ENCODE results near the gene CKAP2L. TPM values are rescaled to one million over a fixed set of nuclear protein-coding genes. Genes with fewer than 3 reads are reported as not detected.
"Not testable (repeated sequence)": the region's sequence is repeated elsewhere in the genome, so short reads cannot be mapped to it uniquely, and the experiment has no call there.

Gene CKAP2L
- total RNA-seq, 2 donors from 2014 or later = 22.5 to 55.6 TPM

- no peaks in the 10 kb centered on the region for H3K9me3 Mint-ChIP-seq
- ATAC-seq (no peak), DNase-seq (ENCODE audit: low spot score in 2 of 2) (no peak)
- no peak overlapping the region for H3K27ac Mint-ChIP-seq
- no peaks in the 10 kb centered on the region for H3K36me3 Mint-ChIP-seq
Measured at GRCh38 chr2:112710956-112711750, 53.3 kb downstream of the CKAP2L start.

GRCh38 chr2:112709703-112710102 lies 54.7 kb downstream of the CKAP2L start:
- no peaks in the 10 kb centered on the region for H3K36me3 Mint-ChIP-seq
- DNase-seq (ENCODE audit: low spot score in 2 of 2) = no peak
- H3K9me3 Mint-ChIP-seq = no peaks in the 10 kb centered on the region
- ATAC-seq = no peak
- peak overlapping the region in 1 of 2 donors; percentile 13 for H3K27ac Mint-ChIP-seq

- ATAC-seq = no peak
- no peaks in the 10 kb centered on the region for H3K36me3 Mint-ChIP-seq
- no peaks in the 10 kb centered on the region for H3K9me3 Mint-ChIP-seq
Measured at GRCh38 chr2:112708968-112709367, 55.4 kb downstream of the CKAP2L start.

GRCh38 chr2:112706947-112707346 lies 57.5 kb downstream of the CKAP2L start:
- DNase-seq (ENCODE audit: low spot score in 2 of 2); H3K36me3 Mint-ChIP-seq; H3K9me3 Mint-ChIP-seq; ATAC-seq; H3K27ac Mint-ChIP-seq: not testable (repeated sequence)

More at GRCh38 chr2:112708968-112709367, 55.4 kb downstream of the CKAP2L start:
- H3K27ac Mint-ChIP-seq = peak overlapping the region in 1 of 2 donors; percentile 13
- no peak for DNase-seq (ENCODE audit: low spot score in 2 of 2)

- DNase-seq (ENCODE audit: low spot score in 2 of 2) = no peak
- peak; percentile 87 to 99 for ATAC-seq
- Mint-ChIP-seq H3K27ac (no peak overlapping the region), H3K9me3 (no peaks in the 10 kb centered on the region), H3K36me3 (no peaks in the 10 kb centered on the region)
Measured at GRCh38 chr2:112706170-112706664, 58.2 kb downstream of the CKAP2L start.

- no peak overlapping the region for H3K27ac Mint-ChIP-seq
- no peak for ATAC-seq
- no peaks in the 10 kb centered on the region for H3K36me3 Mint-ChIP-seq
- H3K9me3 Mint-ChIP-seq = no peaks in the 10 kb centered on the region
- no peak for DNase-seq (ENCODE audit: low spot score in 2 of 2)
Measured at GRCh38 chr2:112705575-112705974, 58.8 kb downstream of the CKAP2L start.

- Mint-ChIP-seq H3K27ac (no peak overlapping the region), H3K9me3 (no peaks in the 10 kb centered on the region), H3K36me3 (no peaks in the 10 kb centered on the region)
- no peak for DNase-seq (ENCODE audit: low spot score in 2 of 2)
- no peak for ATAC-seq
Measured at GRCh38 chr2:112703684-112704083, 60.7 kb downstream of the CKAP2L start.

GRCh38 chr2:112701052-112701451 lies 63.4 kb downstream of the CKAP2L start:
- ATAC-seq = no peak
- no peaks in the 10 kb centered on the region for H3K9me3 Mint-ChIP-seq
- H3K36me3 Mint-ChIP-seq = no peaks in the 10 kb centered on the region
- DNase-seq (ENCODE audit: low spot score in 2 of 2) = no peak
- H3K27ac Mint-ChIP-seq = no peak overlapping the region

- DNase-seq (ENCODE audit: low spot score in 2 of 2) = no peak
- no peak overlapping the region for H3K27ac Mint-ChIP-seq
- H3K9me3 Mint-ChIP-seq = no peaks in the 10 kb centered on the region
- no peaks in the 10 kb centered on the region for H3K36me3 Mint-ChIP-seq
- ATAC-seq = no peak
Measured at GRCh38 chr2:112699984-112700667, 64.3 kb downstream of the CKAP2L start.

GRCh38 chr2:112698834-112699515 lies 65.4 kb downstream of the CKAP2L start:
- Mint-ChIP-seq H3K9me3 (no peaks in the 10 kb centered on the region), H3K27ac (no peak overlapping the region), H3K36me3 (no peaks in the 10 kb centered on the region)
- ATAC-seq = no peak
- no peak for DNase-seq (ENCODE audit: low spot score in 2 of 2)

GRCh38 chr2:112694182-112694581 lies 70.2 kb downstream of the CKAP2L start:
- Mint-ChIP-seq H3K27ac (peak overlapping the region in 1 of 2 donors; percentile 96), H3K36me3 (no peaks in the 10 kb centered on the region), H3K9me3 (no peaks in the 10 kb centered on the region)
- ATAC-seq (no peak), DNase-seq (ENCODE audit: low spot score in 2 of 2) (no peak)

- DNase-seq (ENCODE audit: low spot score in 2 of 2) (no peak), ATAC-seq (no peak)
- H3K9me3 Mint-ChIP-seq = no peaks in the 10 kb centered on the region
- peak overlapping the region in 1 of 2 donors; percentile 96 for H3K27ac Mint-ChIP-seq
- H3K36me3 Mint-ChIP-seq = no peaks in the 10 kb centered on the region
Measured at GRCh38 chr2:112693596-112693995, 70.8 kb downstream of the CKAP2L start.

GRCh38 chr2:112692918-112693317 lies 71.5 kb downstream of the CKAP2L start:
- peak; percentile 64 to 69 for ATAC-seq
- peak overlapping the region; percentile 69 to 96 for H3K27ac Mint-ChIP-seq
- H3K9me3 Mint-ChIP-seq = no peaks in the 10 kb centered on the region
- no peaks in the 10 kb centered on the region for H3K36me3 Mint-ChIP-seq
- peak; percentile 35 to 74 for DNase-seq (ENCODE audit: low spot score in 2 of 2)

- peak overlapping the region; percentile 69 to 96 for H3K27ac Mint-ChIP-seq
- H3K9me3 Mint-ChIP-seq = no peaks in the 10 kb centered on the region
- peak; percentile 90 to 91 for ATAC-seq
- peak; percentile 58 to 85 for DNase-seq (ENCODE audit: low spot score in 2 of 2)
- H3K36me3 Mint-ChIP-seq = no peaks in the 10 kb centered on the region
Measured at GRCh38 chr2:112692495-112692911, 71.9 kb downstream of the CKAP2L start.

- H3K36me3 Mint-ChIP-seq = no peaks in the 10 kb centered on the region
- no peak for DNase-seq (ENCODE audit: low spot score in 2 of 2)
- peak overlapping the region in 1 of 2 donors; percentile 96 for H3K27ac Mint-ChIP-seq
- no peaks in the 10 kb centered on the region for H3K9me3 Mint-ChIP-seq
- ATAC-seq = peak; percentile 5 to 19
Measured at GRCh38 chr2:112691881-112692281, 72.5 kb downstream of the CKAP2L start.

GRCh38 chr2:112690853-112691401 lies 73.5 kb downstream of the CKAP2L start:
- Mint-ChIP-seq H3K9me3 (no peaks in the 10 kb centered on the region), H3K36me3 (no peaks in the 10 kb centered on the region), H3K27ac (peak overlapping the region in 1 of 2 donors; percentile 96)
- peak; percentile 42 to 70 for ATAC-seq
- DNase-seq (ENCODE audit: low spot score in 2 of 2) = peak; percentile 56 to 68

Measured in activated naive CD4-positive, alpha-beta T cell treated with anti-CD3 and anti-CD28 coated beads, Interleukin-2, amount 50 U/mL, for 72 hours (primary cell).